MM.1S (cell line): Measurements from ENCODE around the gene NIM1K.

Experiments used
- CTCF ChIP-seq: fragments of 300-600 bp; sonication (generic); IDR thresholded peaks from 2 replicates; pipeline ENCODE4 v1.5.1; 2016; ENCODE audit warnings: antibody characterized with exemption, low read length, mixed read lengths
- EZH2 ChIP-seq: fragments of 300-600 bp; sonication (generic); optimal IDR thresholded peaks from 2 replicates; pipeline ENCODE3; 2017; ENCODE audit warnings: low read depth, mild to moderate bottlenecking, antibody characterized with exemption, low read length, mixed read lengths
- EZH2phosphoT487 ChIP-seq: fragments of 300-600 bp; sonication (generic); IDR thresholded peaks from 2 replicates; pipeline ENCODE4 v1.6.1; 2018; ENCODE audit warnings: antibody characterized with exemption, low read length

- TF ChIP-seq CTCF = no peak
- no peak for TF ChIP-seq EZH2
- no peak for TF ChIP-seq EZH2phosphoT487
Observed at GRCh38 chr5:43242196-43242595, 50.2 kb downstream of the NIM1K start.
